Calu3 (cell line): ENCODE results near the gene PIGZ. TPM values are rescaled to one million over a fixed set of nuclear protein-coding genes. Genes with fewer than 3 reads are reported as not detected.
"Not testable (repeated sequence)": the region's sequence is repeated elsewhere in the genome, so short reads cannot be mapped to it uniquely, and the experiment has no call there.

Experiments
- BruUV-seq: library from RNA; stranded (reverse); fragments of 400-500 nt; replicated peaks from 2 replicates; lab custom pipeline; 2021; lab: Mats Ljungman, UMichigan
- CTCF ChIA-PET: fragments of 300-600 bp; sonication (Branson Sonifier 250); formaldehyde crosslinking; loops from one replicate; lab custom pipeline; 2022; ENCODE audit warnings: antibody characterized with exemption; lab: Charles Lee
- DNase-seq: peaks from one replicate; pipeline ENCODE4 v3.0.0; 2022
- H3K27ac Mint-ChIP-seq: one replicate; pipeline ENCODE4 v1.8.0; 2022; ENCODE audit warnings: mixed read lengths; ENCODE audit not compliant: unreplicated experiment
- H3K27me3 Mint-ChIP-seq: one replicate; pipeline ENCODE4 v1.8.0; 2022; ENCODE audit warnings: mixed read lengths; ENCODE audit not compliant: unreplicated experiment
- H3K36me3 Mint-ChIP-seq: one replicate; pipeline ENCODE4 v1.8.0; 2022; ENCODE audit warnings: mild to moderate bottlenecking, moderate library complexity, mixed read lengths; ENCODE audit not compliant: insufficient read depth, unreplicated experiment
- H3K4me1 Mint-ChIP-seq: one replicate; pipeline ENCODE4 v1.8.0; 2022; ENCODE audit warnings: mild to moderate bottlenecking, low read depth, mixed read lengths; ENCODE audit not compliant: unreplicated experiment
- H3K4me3 Mint-ChIP-seq: one replicate; pipeline ENCODE4 v1.8.0; 2022; ENCODE audit warnings: mild to moderate bottlenecking, low read depth, moderate library complexity, mixed read lengths; ENCODE audit not compliant: unreplicated experiment
- H3K9me3 Mint-ChIP-seq: one replicate; pipeline ENCODE4 v1.8.0; 2022; ENCODE audit warnings: low read depth, mixed read lengths; ENCODE audit not compliant: unreplicated experiment
- intact Hi-C: fragments of 100-400 bp; cut with micrococcal nuclease; formaldehyde crosslinking; loops from one replicate; pipeline ENCODE4 v1.10.0; 2022; ENCODE audit not compliant: unreplicated experiment
- total RNA-seq: library from RNA; stranded (reverse); gene quantifications from 2 replicates; pipeline ENCODE4 v1.2.3, GENCODE V29; 2022
- TF ChIP-seq, protein P1 (sequence below): fragments of 200-600 bp; IDR thresholded peaks from one replicate; pipeline ENCODE4 v1.8.0; 2022; ENCODE audit warnings: antibody characterized with exemption; ENCODE audit not compliant: unreplicated experiment

The PIGZ gene
- total RNA-seq, 1 experiment from 2014 or later, result 6.7 TPM

DNA sequence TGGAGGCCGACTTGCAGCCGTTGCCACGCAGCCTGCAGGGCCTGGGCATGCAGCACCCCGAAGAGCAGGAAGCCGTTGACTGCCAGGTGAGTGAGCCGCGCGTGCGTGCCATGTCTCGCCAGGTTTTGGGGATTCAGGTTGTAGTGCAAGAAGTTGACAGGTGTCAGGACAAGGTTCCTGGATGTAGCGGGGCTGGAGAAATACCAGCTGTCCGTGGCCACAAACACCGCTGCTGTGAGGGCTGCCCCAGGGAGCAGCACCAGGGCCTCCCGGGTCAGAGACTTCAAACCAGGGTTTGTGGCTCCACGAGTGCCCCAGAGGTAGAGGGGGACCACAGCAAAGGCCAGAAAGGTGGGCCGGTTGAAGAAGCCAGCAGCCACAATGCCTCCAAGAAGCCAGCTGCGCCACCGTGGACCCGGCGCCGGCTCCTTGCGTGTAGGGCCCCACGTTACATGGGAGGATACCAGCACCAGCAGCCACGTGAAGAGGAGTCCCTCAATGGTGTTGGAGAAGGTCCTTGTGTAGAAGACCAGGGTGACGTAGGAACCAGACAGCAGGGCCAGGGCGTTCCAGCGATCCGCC lies 20.7 kb downstream of the PIGZ start:
- H3K27ac Mint-ChIP-seq, result peak overlapping the region; percentile 38
- no peaks in the 10 kb centered on the region for H3K4me1 Mint-ChIP-seq
- intact Hi-C loops, result loop anchor here (10.0 kb wide), 1 partner anchor 343 kb away; no protein-coding TSS in a partner anchor
- TF ChIP-seq, protein P1, sequence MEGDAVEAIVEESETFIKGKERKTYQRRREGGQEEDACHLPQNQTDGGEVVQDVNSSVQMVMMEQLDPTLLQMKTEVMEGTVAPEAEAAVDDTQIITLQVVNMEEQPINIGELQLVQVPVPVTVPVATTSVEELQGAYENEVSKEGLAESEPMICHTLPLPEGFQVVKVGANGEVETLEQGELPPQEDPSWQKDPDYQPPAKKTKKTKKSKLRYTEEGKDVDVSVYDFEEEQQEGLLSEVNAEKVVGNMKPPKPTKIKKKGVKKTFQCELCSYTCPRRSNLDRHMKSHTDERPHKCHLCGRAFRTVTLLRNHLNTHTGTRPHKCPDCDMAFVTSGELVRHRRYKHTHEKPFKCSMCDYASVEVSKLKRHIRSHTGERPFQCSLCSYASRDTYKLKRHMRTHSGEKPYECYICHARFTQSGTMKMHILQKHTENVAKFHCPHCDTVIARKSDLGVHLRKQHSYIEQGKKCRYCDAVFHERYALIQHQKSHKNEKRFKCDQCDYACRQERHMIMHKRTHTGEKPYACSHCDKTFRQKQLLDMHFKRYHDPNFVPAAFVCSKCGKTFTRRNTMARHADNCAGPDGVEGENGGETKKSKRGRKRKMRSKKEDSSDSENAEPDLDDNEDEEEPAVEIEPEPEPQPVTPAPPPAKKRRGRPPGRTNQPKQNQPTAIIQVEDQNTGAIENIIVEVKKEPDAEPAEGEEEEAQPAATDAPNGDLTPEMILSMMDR, result no peak
- peaks cover 36% of the 10 kb centered on the region for H3K36me3 Mint-ChIP-seq
- CTCF ChIA-PET, result interaction anchor here (0.9 kb wide), 1 partner anchor 12 kb away, joined by 4 read pairs; no protein-coding TSS in a partner anchor
- H3K4me3 Mint-ChIP-seq, result no peak overlapping the region
- no TSS peak for BruUV-seq
- DNase-seq, result no peak
- no peaks in the 10 kb centered on the region for H3K27me3 Mint-ChIP-seq
- no peaks in the 10 kb centered on the region for H3K9me3 Mint-ChIP-seq

DNA sequence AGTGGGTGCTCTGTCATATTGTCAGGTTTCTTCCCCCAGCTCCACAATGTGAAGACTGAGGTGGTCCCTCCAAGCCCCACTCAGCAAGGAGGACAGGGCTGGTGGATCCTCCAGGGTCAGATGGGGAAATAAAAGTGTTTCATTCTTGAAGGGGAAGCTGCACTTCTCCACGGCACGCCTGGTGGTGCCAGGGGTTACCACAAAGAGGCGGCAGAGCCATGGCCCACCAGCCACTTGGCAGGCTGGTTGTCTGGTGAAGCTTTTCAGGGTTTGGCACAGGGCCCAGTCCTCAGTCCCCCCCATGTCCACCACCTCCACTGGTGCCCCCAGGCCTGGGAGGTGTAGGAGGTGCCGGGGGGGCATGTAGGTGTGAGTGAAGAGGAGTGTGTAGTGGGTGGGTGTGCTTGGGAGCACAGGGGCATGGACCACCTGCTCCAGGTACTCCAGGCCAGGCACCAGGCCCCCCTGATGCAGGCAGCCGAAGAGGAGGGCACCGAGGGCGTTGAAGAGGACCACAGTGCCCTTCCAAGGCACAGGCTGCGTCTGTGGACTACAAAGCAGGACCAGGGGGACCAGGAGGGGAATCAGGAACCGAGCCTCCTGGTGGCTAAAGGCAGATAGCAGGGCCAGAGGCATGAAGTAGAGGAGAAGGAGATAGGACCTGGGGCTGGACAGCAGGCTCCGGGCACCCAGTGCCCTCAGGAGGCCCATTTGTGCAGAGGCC lies 21.3 kb downstream of the PIGZ start:
- DNase-seq, result no peak
- no peaks in the 10 kb centered on the region for H3K4me1 Mint-ChIP-seq
- intact Hi-C loops, result loop anchor here (10.0 kb wide), 1 partner anchor 342 kb away; no protein-coding TSS in a partner anchor

DNA sequence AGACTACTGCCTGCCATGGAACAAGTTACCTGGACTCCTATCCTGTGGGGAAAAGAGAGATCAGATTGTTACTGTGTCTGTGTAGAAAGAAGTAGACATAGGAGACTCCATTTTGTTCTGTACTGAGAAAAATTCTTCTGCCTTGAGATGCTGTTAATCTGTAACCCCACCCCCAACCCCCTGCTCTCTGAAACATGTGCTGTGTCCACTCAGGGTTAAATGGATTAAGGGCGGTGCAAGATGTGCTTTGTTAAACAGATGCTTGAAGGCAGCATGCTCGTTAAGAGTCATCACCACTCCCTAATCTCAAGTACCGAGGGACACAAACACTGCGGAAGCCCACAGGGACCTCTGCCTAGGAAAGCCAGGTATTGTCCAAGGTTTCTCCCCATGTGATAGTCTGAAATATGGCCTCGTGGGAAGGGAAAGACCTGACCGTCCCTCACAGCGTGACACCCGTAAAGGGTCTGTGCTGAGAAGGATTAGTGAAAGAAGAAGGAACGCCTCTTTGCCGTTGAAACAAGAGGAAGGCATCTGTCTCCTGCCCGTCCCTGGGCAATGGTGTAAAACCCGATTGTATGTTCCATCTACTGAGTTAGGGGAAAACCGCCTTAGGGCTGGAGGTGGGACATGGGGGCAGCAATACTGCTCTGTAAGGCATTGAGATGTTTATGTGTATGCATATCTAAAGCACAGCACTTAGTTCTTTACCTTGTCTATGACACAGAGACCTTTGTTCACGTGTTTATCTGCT lies 24.4 kb downstream of the PIGZ start:
- CTCF ChIA-PET, H3K27me3 Mint-ChIP-seq, H3K9me3 Mint-ChIP-seq, H3K4me1 Mint-ChIP-seq, BruUV-seq, DNase-seq: not testable (repeated sequence)
- intact Hi-C loops, result loop anchor here (5.0 to 10.0 kb wide), 2 partner anchors 107 to 339 kb away; no protein-coding TSS in a partner anchor
- H3K36me3 Mint-ChIP-seq, result peaks cover 72% of the 10 kb centered on the region
- peak overlapping the region; percentile 96 for H3K4me3 Mint-ChIP-seq
- H3K27ac Mint-ChIP-seq, result peak overlapping the region; percentile 28

More for the DNA sequence above, 21.3 kb downstream of the PIGZ start:
- CTCF ChIA-PET, result no interaction called here
- no TSS peak for BruUV-seq
- Mint-ChIP-seq H3K27ac (peak overlapping the region; percentile 38), H3K36me3 (peaks cover 42% of the 10 kb centered on the region), H3K4me3 (no peak overlapping the region), H3K9me3 (no peaks in the 10 kb centered on the region), H3K27me3 (no peaks in the 10 kb centered on the region)
- TF ChIP-seq, protein P1, result no peak

DNA sequence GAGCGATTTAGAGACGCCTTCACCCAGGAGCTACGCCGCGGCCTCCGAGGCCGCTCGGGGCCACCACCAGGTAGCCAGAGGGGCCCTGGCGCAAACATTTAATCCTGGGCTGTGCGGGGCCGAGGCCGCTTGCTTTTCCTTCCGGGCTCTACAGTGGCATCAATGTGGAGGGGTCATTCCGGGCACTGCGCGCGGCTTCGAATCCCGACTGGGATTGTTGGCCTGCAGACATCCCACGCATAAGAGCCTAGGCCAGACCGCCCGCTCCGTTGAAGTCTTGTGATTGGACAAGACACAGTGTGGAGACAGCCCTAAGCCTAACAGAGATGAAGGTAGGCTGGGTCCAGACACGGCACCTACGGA lies 25.7 kb downstream of the PIGZ start:
- DNase-seq, result peak; percentile 13
- Mint-ChIP-seq H3K4me3 (peak overlapping the region; percentile 96), H3K9me3 (no peaks in the 10 kb centered on the region), H3K27me3 (no peaks in the 10 kb centered on the region), H3K4me1 (peaks cover 9% of the 10 kb centered on the region), H3K36me3 (peaks cover 82% of the 10 kb centered on the region), H3K27ac (peak overlapping the region; percentile 97)
- intact Hi-C loops, result loop anchor here (5.0 to 10.0 kb wide), 2 partner anchors 106 to 338 kb away; no protein-coding TSS in a partner anchor
- TF ChIP-seq, protein P1, result no peak
- BruUV-seq, result TSS peak; percentile 78
- CTCF ChIA-PET, result interaction anchor here (0.6 to 2.0 kb wide), 4 partner anchors 42 to 375 kb away, joined by 3 to 12 read pairs (median 4); partner anchors contain the start of genes FBXO45 and WDR53
